Measurements from ENCODE around the gene ABO. TPM values are rescaled to one million over a fixed set of nuclear protein-coding genes. Genes with fewer than 3 reads are reported as not detected.
"Not testable (repeated sequence)": the region's sequence is repeated elsewhere in the genome, so short reads cannot be mapped to it uniquely, and the experiment has no call there.

The ABO gene
- total RNA-seq, 1 donor from 2014 or later, result not detected

DNA sequence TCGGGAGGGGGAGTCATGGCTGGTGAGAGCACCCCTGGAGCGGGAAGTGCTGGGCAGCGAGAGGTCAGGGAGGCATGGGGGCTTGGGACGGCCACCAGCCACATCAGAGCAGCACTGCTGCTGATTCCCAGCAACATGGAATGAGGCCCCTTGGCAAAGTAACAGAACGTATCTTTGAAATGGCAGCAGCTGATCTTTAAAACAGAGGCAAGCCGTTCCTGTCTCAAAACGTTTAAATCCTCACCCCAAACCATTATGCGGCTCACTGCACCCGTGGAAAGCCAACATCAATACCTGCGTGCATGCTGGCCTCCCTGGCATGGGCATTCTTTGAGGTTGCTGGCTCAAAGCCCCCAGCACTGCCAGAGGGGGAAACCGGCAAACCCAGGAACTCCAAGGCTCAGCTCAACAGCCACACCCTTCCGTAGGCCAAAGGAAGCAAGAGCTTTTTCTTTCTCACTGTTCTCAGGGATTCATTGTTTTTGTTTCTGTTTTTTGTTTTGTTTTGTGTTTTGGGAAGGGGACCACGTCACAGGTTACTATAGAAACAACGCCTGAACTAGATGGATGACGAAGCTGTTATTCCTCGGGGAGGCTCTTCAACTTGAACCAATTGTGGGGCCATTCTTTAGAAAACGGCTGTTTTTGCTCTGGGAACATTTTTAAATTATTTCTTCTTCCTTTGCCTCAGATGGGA, 37.8 kb downstream of the ABO start:
- H3K4me1 Mint-ChIP-seq, result peaks cover 10% of the 10 kb centered on the region
- CTCF ChIA-PET, result no interaction called here
- H3K36me3 Mint-ChIP-seq (ENCODE audit: low read depth), result no peaks in the 10 kb centered on the region
- POLR2A ChIA-PET, result no interaction called here
- H3K27me3 Mint-ChIP-seq, result peaks cover 28% of the 10 kb centered on the region
- TF ChIP-seq, protein P1, sequence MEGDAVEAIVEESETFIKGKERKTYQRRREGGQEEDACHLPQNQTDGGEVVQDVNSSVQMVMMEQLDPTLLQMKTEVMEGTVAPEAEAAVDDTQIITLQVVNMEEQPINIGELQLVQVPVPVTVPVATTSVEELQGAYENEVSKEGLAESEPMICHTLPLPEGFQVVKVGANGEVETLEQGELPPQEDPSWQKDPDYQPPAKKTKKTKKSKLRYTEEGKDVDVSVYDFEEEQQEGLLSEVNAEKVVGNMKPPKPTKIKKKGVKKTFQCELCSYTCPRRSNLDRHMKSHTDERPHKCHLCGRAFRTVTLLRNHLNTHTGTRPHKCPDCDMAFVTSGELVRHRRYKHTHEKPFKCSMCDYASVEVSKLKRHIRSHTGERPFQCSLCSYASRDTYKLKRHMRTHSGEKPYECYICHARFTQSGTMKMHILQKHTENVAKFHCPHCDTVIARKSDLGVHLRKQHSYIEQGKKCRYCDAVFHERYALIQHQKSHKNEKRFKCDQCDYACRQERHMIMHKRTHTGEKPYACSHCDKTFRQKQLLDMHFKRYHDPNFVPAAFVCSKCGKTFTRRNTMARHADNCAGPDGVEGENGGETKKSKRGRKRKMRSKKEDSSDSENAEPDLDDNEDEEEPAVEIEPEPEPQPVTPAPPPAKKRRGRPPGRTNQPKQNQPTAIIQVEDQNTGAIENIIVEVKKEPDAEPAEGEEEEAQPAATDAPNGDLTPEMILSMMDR (IDR thresholded peaks at IDR 0.05), result no peak
- DNase-seq (no peak), ATAC-seq (ENCODE audit: low read depth) (no peak)
- H3K27ac Mint-ChIP-seq, result no peak overlapping the region
- no peaks in the 10 kb centered on the region for H3K9me3 Mint-ChIP-seq
- intact Hi-C loops (cut with micrococcal nuclease), result no loop called here
- H3K4me3 Mint-ChIP-seq, result no peak overlapping the region

DNA sequence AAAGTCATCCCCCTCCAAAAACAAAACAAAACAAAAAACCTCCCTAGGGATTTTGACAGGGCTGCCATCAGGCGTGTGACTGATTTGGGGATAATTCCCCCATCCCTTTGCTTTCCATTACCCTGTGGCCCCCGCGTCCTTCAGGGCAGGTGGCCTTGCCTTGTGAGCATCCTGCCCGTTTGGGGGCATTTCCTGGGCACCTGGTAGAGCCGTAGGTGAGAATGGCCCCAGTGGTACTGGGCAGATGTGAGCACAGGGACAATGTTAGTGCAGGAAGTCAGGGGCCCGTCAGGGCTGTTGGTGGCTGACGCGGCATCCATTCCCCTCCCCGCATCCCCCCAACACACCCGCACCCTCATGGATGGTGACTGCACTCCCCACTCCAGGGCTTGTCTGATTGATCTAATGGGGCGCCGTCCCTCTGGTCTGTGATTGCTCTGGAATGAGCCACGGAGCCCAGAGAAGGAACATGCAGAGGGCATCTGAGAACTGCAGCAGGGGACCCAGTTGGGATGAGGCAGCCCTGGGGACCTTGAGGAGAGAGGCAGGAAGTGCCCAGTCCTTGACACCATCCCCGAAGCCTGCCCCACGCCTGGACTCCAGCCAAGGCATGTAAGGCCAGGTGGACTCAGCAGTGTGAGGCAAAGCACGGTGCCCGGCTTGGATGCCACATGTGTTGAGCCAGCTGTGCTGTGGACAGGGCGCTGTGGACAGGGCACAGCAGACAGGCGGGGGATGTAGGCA, 38.5 kb downstream of the ABO start:
- ATAC-seq (ENCODE audit: low read depth); DNase-seq; H3K4me3 Mint-ChIP-seq; CTCF ChIA-PET; H3K4me1 Mint-ChIP-seq; H3K27ac Mint-ChIP-seq; POLR2A ChIA-PET; H3K36me3 Mint-ChIP-seq (ENCODE audit: low read depth); H3K9me3 Mint-ChIP-seq; intact Hi-C loops (cut with micrococcal nuclease): not testable (repeated sequence)
- peaks cover 24% of the 10 kb centered on the region for H3K27me3 Mint-ChIP-seq

DNA sequence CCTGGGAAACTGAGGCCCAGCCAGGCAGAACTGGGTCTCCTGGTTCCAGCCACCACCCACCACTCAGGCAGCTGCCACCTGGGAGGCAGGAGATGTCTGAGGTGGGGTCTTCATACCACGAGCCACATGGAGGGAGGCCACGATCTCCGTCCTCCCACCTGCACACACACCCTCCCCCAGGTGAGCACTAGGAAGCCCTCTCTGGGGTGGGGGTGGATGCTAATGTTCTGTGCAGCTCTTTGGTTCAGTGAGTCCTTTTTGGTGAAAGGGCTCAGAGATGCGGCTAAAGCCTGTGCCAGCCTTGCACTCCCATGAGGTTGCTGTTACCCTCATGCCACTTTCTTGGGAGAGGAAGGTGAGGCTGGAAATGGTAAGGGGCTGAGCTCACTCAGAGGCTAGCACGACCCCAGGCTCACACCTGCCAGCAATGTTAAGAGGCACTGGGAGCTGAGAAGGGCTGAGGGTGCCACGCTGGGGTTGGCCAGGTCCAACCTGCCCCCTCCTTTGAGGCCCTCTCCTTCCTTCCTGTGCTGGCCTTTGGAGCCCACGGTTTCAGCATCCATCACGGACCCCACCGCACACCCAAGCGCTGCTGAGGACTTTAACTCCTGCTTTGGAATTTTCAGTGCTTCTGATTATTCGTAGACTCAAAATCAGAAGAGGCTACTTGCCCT, 39.3 kb downstream of the ABO start:
- H3K36me3 Mint-ChIP-seq (ENCODE audit: low read depth), result no peaks in the 10 kb centered on the region
- DNase-seq (no peak), ATAC-seq (ENCODE audit: low read depth) (no peak)
- TF ChIP-seq, protein P1 (IDR thresholded peaks at IDR 0.05), result no peak
- H3K27me3 Mint-ChIP-seq, result peaks cover 24% of the 10 kb centered on the region
- CTCF ChIA-PET, result no interaction called here
- peaks cover 10% of the 10 kb centered on the region for H3K4me1 Mint-ChIP-seq
- POLR2A ChIA-PET, result no interaction called here
- H3K9me3 Mint-ChIP-seq, result no peaks in the 10 kb centered on the region
- H3K4me3 Mint-ChIP-seq, result no peak overlapping the region
- intact Hi-C loops (cut with micrococcal nuclease), result no loop called here
- H3K27ac Mint-ChIP-seq, result no peak overlapping the region

DNA sequence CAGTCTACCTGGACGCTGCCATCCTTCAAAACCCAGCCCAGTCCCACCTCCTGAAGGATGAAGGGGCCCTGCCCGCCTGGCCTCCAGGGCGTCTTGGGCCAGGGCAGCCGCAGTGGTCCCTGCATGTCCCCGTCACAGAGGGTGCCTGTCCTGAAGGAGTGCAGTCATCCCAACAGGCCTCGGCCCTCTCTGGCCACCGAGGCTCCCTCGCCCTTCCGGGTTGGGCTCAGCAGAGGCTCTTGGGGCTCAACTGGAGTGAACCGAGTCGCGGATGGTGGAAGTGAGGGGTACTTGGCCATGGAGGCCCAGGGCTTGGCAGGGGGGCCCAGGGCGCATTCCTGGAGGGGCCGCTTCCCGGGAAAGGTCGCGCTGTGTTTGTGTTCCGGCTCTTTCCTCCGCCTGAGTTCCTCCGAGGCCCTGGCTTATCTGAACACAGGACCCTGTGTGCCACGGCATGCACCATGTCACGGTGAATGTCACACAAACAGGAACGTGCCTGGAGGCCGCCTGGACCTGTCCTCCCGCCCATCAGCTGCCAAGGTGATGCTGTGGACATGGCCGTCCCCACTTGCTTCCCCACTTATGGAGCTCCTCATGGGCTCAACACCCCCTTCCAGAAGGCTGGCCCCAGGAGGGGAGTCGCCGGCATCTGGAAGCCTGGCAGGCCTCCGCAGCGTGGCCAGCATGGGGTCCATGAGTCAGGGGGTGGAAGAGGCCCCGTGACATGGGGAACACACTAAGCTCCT, 40.3 kb downstream of the ABO start:
- intact Hi-C loops (cut with micrococcal nuclease), result no loop called here
- Mint-ChIP-seq H3K9me3 (no peaks in the 10 kb centered on the region), H3K36me3 (ENCODE audit: low read depth) (no peaks in the 10 kb centered on the region), H3K4me1 (peaks cover 10% of the 10 kb centered on the region), H3K4me3 (no peak overlapping the region), H3K27ac (no peak overlapping the region), H3K27me3 (peaks cover 20% of the 10 kb centered on the region)
- ChIA-PET POLR2A (no interaction called here), CTCF (no interaction called here)
- TF ChIP-seq, protein P1 (IDR thresholded peaks at IDR 0.05), result no peak
- DNase-seq (no peak), ATAC-seq (ENCODE audit: low read depth) (no peak)

DNA sequence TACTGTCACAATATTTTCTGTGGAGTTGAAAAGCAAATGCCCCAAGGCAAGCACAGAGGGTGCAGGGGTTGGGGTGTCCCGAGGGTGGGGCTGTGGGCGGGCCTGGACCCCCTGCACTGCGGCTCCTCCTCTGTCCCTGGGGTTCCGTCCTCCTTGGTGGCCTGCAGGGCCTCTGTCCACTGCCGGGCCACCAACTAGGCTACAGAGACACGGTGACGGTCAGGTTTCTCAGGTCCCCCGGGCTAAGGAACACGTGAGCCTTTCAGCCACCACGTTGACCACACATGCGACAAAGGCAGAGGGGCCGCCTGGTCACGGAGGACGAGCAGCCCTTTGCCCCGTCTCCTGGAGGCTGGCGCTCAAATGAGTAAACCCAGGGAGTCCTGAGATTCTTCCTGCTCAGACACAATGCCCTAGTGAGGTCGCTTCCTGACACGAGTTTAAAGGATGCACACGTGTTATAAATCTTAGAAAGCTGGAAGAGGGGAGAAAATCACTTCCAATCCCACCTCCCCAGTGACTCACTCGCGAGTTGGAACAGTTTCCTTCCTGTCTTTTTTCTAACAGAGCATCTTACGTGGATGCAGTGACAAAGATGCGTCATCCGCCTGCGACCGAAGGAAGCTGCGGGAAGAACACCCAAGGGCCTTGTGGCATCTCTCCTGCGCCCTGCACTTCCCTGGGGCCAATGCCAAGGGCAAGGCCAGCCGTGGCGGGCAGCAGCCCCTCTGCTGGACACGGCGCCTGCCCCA, 41.1 kb downstream of the ABO start:
- H3K4me3 Mint-ChIP-seq, result no peak overlapping the region

DNA sequence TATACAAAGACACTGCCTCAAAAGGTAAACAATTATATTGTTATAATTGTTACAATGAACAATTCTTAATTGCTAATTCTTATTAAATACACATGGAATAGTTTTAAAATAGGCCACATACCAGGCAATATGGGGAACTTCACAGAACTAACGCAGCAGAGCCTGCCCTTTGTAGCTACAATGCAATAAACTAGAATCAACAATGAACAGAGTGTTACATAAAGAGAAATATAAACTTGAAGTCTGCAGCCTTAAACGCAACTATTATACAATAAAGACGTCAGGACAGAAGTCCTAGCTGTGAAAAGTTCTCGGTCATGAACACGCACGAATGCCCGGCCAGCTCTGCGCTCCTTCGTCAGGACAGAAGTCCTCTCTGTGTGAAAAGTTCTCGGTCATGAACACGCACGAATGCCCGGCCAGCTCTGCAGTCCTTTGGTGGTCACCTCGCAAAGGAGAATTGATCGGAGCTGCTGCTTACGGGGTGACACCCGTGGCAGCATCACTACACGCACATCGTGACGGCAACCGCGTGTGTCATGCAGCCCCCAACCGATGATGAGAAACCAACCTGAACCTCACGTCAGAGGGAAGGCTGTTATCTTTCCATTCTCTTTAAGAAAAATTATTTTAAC, 43.0 kb downstream of the ABO start:
- intact Hi-C loops (cut with micrococcal nuclease); H3K4me3 Mint-ChIP-seq; CTCF ChIA-PET; H3K27me3 Mint-ChIP-seq; H3K27ac Mint-ChIP-seq; H3K4me1 Mint-ChIP-seq; POLR2A ChIA-PET; ATAC-seq (ENCODE audit: low read depth); H3K9me3 Mint-ChIP-seq; DNase-seq; H3K36me3 Mint-ChIP-seq (ENCODE audit: low read depth): not testable (repeated sequence)

More for the DNA sequence above, 41.1 kb downstream of the ABO start:
- CTCF ChIA-PET, result no interaction called here
- Mint-ChIP-seq H3K36me3 (ENCODE audit: low read depth) (no peaks in the 10 kb centered on the region), H3K4me1 (peaks cover 7% of the 10 kb centered on the region), H3K9me3 (no peaks in the 10 kb centered on the region), H3K27me3 (peaks cover 17% of the 10 kb centered on the region), H3K27ac (no peak overlapping the region)
- DNase-seq (no peak), ATAC-seq (ENCODE audit: low read depth) (no peak)
- TF ChIP-seq, protein P1 (IDR thresholded peaks at IDR 0.05), result no peak
- POLR2A ChIA-PET, result no interaction called here
- intact Hi-C loops (cut with micrococcal nuclease), result no loop called here

DNA sequence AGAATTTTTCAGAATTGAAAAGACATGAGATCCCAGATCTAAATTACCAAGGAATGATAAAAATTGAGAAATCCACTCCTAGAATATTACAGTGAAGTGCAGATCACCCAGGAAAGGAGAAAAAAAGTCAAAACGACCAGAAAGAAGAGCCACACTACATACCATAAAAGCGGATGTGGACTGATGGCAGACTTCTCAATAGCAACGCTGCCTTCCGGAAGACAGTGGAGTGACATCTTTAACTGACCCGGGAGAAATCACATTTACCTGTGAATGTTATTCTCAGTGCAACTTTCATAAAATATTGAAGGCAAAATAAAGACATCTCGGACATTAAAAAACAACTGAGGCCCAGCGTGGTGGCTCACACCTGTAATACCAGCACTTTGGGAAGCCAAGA, 44.5 kb downstream of the ABO start:
- H3K36me3 Mint-ChIP-seq (ENCODE audit: low read depth); POLR2A ChIA-PET; CTCF ChIA-PET: not testable (repeated sequence)

More for the DNA sequence above, 44.5 kb downstream of the ABO start:
- H3K4me3 Mint-ChIP-seq; intact Hi-C loops (cut with micrococcal nuclease); ATAC-seq (ENCODE audit: low read depth); DNase-seq; H3K27me3 Mint-ChIP-seq; H3K9me3 Mint-ChIP-seq; H3K27ac Mint-ChIP-seq; H3K4me1 Mint-ChIP-seq: not testable (repeated sequence)

Measured in activated B cell treated with CpG ODN at 0.5 μM for 24 hours (primary cell).